Right lobe of liver (tissue), 6 donors: ENCODE results near the gene ZNF862. TPM values are rescaled to one million over a fixed set of nuclear protein-coding genes. Genes with fewer than 3 reads are reported as not detected.

Experiments
- ATAC-seq, 4 donors: fragments of 200-7000 bp; cut with Tn5 transposase; one replicate each; pipeline ENCODE4 v1.9.1; 2020; ENCODE audit warnings: mild to moderate bottlenecking in 4 of 4, moderate library complexity in 4 of 4
- DNase-seq, 3 donors: peaks; one replicate each; pipeline ENCODE4 v3.0.0-alpha.2; 2020
- H3K27ac ChIP-seq, 3 donors: fragments of 200-600 bp; one replicate each; pipeline ENCODE4 v1.8.0; 2022
- H3K27me3 ChIP-seq, 2 donors: fragments of 200-600 bp; one replicate each; pipeline ENCODE4 v1.8.0; 2022
- H3K36me3 ChIP-seq, 4 donors: fragments of 200-600 bp; sonication (generic) in 1 of 4; one replicate each; pipeline versions ENCODE4 v1.5.1 to v1.8.0; 2017 to 2022; ENCODE audit warnings: control low read depth in 1 of 4
- H3K4me1 ChIP-seq, 4 donors: fragments of 200-600 bp; sonication (generic) in 1 of 4; one replicate each; pipeline versions ENCODE4 v1.5.1 to v1.8.0; 2017 to 2022; ENCODE audit warnings: control low read depth in 1 of 4
- H3K4me3 ChIP-seq, 3 donors: fragments of 200-600 bp; one replicate each; pipeline ENCODE4 v1.8.0; 2022
- H3K9me3 ChIP-seq, 4 donors: fragments of 200-600 bp; sonication (generic) in 1 of 4; one replicate each; pipeline versions ENCODE4 v1.5.1 to v1.8.0; 2017 to 2022; ENCODE audit warnings: control low read depth in 1 of 4
- POLR2A ChIP-seq: fragments of 450-650 bp; IDR thresholded peaks from one replicate; pipeline ENCODE4 v1.6.1; 2017; ENCODE audit warnings: antibody characterized with exemption, mild to moderate bottlenecking
- WGBS: methylation state at CpG from one replicate; pipeline ENCODE4 v1.1.6; 2018; ENCODE audit warnings: low coverage, low lambda C conversion rate; ENCODE audit not compliant: insufficient coverage; ENCODE audit errors: missing lambda C conversion rate; 5-methylcytosine and 5-hydroxymethylcytosine counted together
- intact Hi-C, 2 donors: fragments of 100-400 bp; cut with DNase I; formaldehyde crosslinking; loops; one replicate each; pipeline versions ENCODE4 v1.11.2 to v1.14.1; 2022
- total RNA-seq, 6 experiments: library from RNA; depleted of rRNA in 2 of 6; stranded (reverse); fragments of >200 nt in 2 of 6; fragmentation: NEBNext Ultra II Directional in 3 of 6; extraction: Animal tissue kit (Norgen Biotek cat#: 25700) in 3 of 6; gene quantifications; one replicate each; pipeline versions ENCODE4 v1.1.0 to v1.2.4, GENCODE V29; 2016 to 2023
- TF ChIP-seq, protein P1 (sequence below), 4 donors: fragments of 200-600 bp in 3 of 4; fragments of 450-650 bp in 1 of 4; IDR thresholded peaks; one replicate each; pipeline versions ENCODE4 v1.5.1 to v1.8.0; 2016 to 2022; ENCODE audit warnings: antibody characterized with exemption in 4 of 4, mild to moderate bottlenecking in 2 of 4
- donor health status: DM: no; HTN: yes; CAD: no.
- donor health status: DM: no; HTN: no; CAD: no.
- donor health status: DM: no; HTN: no; CAD: no.
- donor health status: DM: no; HTN: yes; CAD: no.
- donor health status: DM: no; HTN: yes; CAD: no.

Gene ZNF862
- total RNA-seq, 6 experiments from 2014 or later, result 2.5 to 11.3 (median 7.1) TPM

GRCh38 chr7:149871576-149871975 lies 33.4 kb downstream of the ZNF862 start:
- Histone ChIP-seq H3K4me3 (no peak overlapping the region), H3K9me3 (no peaks in the 10 kb centered on the region), H3K36me3 (peaks cover 0 to under 1% (median 0%) of the 10 kb centered on the region in 4 donors), H3K4me1 (peaks cover 0 to 22% (median 10%) of the 10 kb centered on the region in 4 donors), H3K27me3 (no peaks in the 10 kb centered on the region), H3K27ac (no peak overlapping the region)
- no peak for ATAC-seq
- no peak for TF ChIP-seq POLR2A
- TF ChIP-seq, protein P1, sequence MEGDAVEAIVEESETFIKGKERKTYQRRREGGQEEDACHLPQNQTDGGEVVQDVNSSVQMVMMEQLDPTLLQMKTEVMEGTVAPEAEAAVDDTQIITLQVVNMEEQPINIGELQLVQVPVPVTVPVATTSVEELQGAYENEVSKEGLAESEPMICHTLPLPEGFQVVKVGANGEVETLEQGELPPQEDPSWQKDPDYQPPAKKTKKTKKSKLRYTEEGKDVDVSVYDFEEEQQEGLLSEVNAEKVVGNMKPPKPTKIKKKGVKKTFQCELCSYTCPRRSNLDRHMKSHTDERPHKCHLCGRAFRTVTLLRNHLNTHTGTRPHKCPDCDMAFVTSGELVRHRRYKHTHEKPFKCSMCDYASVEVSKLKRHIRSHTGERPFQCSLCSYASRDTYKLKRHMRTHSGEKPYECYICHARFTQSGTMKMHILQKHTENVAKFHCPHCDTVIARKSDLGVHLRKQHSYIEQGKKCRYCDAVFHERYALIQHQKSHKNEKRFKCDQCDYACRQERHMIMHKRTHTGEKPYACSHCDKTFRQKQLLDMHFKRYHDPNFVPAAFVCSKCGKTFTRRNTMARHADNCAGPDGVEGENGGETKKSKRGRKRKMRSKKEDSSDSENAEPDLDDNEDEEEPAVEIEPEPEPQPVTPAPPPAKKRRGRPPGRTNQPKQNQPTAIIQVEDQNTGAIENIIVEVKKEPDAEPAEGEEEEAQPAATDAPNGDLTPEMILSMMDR (IDR thresholded peaks at IDR 0.05), result no peak
- 78% methylated on average over 1 of the region's 1 CpG for WGBS
- intact Hi-C loops, result no loop called here
- DNase-seq, result no peak

GRCh38 chr7:149872419-149873073 lies 34.4 kb downstream of the ZNF862 start:
- H3K4me1 ChIP-seq, result peaks cover 0 to 22% (median 10%) of the 10 kb centered on the region in 4 donors
- peaks cover 0 to 7% (median 0%) of the 10 kb centered on the region in 4 donors for H3K36me3 ChIP-seq
- intact Hi-C loops, result no loop called here
- peak overlapping the region; percentile 74 to 94 (median 87) for H3K4me3 ChIP-seq
- ATAC-seq, result peak; percentile 67 to 76 (median 70)
- 27% methylated on average over 13 of the region's 13 CpGs for WGBS
- DNase-seq, result peak; percentile 82 to 88 (median 86)
- no peaks in the 10 kb centered on the region for H3K9me3 ChIP-seq
- H3K27ac ChIP-seq, result peak overlapping the region; percentile 58 to 80 (median 65)
- no peaks in the 10 kb centered on the region for H3K27me3 ChIP-seq
- peak; percentile 54 for TF ChIP-seq POLR2A
- TF ChIP-seq, protein P1 (IDR thresholded peaks at IDR 0.05), result peak in 3 of 4 donors; percentile 18 to 28 (median 26)

DNA sequence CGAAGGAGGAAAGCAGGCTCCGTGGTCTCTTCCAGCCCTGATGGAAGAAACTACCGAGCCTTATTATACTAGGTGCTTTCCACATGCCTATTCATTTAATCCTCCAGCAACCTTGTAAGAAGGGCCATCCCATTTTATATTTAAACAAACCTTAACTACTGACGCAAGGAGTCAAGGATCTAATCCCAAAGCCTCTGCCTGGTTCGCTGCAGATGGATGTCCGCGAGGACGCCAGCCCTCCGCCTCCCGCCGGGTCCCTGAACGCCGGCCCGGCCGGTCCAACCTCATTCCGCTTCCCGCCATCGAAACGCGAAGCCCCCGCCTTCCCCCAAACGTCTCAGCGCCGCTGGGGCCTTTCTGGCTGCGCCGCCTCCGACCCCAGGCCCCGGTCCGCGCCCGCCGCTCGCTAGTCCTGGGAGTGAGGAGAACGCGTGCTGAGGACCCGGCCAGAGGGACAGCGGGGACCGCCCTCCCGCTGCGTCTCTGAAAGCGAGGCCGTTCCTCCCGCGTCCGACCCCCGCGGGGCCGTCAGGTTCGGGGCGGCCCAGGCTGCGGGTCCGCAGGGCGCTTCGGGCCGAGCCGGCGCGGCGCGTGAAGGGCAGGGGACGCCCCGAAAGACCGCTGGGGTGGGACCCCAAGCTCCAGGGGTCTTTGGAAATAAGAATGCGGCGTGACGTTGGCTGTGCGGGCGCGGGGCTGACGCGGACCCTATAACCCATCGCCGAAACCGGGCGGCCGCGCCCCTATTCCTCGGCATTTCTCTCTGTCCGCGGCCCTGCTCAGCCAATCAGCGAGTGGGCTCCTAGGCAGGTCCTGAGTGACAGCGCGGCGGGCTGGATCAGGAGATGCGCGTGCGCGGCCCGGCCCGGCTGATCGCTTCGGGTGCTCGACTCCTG lies 35.1 kb downstream of the ZNF862 start, which contains the start of gene ATP6V0E2:
Gene ATP6V0E2, plus strand, starts transcription at position 896 of the 896 bp plus-strand sequence. CDS start 97 bp downstream, outside the sequence.
- intact Hi-C loops, result no loop called here
- Histone ChIP-seq H3K4me3 (peak within 1 kb of the TSS; percentile 74 to 94 (median 87)), H3K27ac (peak within 1 kb of the TSS; percentile 58 to 80 (median 65)), H3K9me3 (no peaks in the 10 kb centered on the region), H3K27me3 (no peaks in the 10 kb centered on the region), H3K4me1 (peaks cover 0 to 22% (median 10%) of the 10 kb centered on the region in 4 donors), H3K36me3 (peaks cover 0 to 7% (median 0%) of the 10 kb centered on the region in 4 donors)
- WGBS, result 2% methylated on average over 19 of the region's 93 CpGs
- DNase-seq (peak; percentile 97), ATAC-seq (peak; percentile 88 to 91 (median 90))
- TF ChIP-seq, protein P1 (IDR thresholded peaks at IDR 0.05), result no peak
- no peak for TF ChIP-seq POLR2A

DNA sequence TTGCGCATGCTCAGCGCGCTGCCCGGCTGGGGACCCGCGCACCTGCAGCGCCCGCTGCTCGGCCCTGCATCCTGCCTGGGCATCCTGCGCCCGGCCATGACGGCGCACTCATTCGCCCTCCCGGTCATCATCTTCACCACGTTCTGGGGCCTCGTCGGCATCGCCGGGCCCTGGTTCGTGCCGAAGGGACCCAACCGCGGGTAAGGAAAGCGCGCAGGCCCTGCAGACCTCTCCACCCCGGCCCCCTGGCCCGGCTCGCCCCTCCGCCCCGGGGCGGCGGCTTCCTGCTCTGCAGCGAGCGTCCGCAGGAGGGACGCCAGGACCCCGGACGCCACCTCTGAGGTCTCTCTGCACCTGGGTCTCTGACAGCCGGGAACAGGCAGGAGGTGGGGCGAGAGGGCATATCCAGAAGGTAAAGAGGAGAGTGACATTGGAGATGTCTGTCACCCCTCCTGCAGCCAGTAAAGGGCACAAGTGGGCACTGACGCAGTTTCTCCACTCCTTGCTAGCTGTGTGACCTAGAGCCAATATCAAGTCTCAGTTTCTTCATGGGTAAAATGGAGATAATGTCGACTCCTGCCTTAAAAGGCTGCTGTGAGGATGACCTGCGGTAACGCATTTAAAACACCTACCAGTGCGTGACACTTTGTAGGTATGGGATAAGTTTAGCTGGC lies 35.9 kb downstream of the ZNF862 start:
- peak in 3 of 4 donors; percentile 1 to 15 (median 4) for ATAC-seq
- H3K27ac ChIP-seq, result peak overlapping the region in 2 of 3 donors; percentile 59 to 80

More for the DNA sequence above, 35.9 kb downstream of the ZNF862 start:
- intact Hi-C loops, result no loop called here
- Histone ChIP-seq H3K4me1 (peaks cover 0 to 22% (median 10%) of the 10 kb centered on the region in 4 donors), H3K36me3 (peaks cover 0 to 7% (median 0%) of the 10 kb centered on the region in 4 donors), H3K4me3 (peak overlapping the region; percentile 74 to 94 (median 87)), H3K9me3 (no peaks in the 10 kb centered on the region), H3K27me3 (no peaks in the 10 kb centered on the region)
- WGBS, result 3% methylated on average over 19 of the region's 46 CpGs
- peak; percentile 61 for TF ChIP-seq POLR2A
- TF ChIP-seq, protein P1 (IDR thresholded peaks at IDR 0.05), result no peak
- DNase-seq, result no peak
